IMR-90 (cell line): ENCODE measurements around the gene SLC7A6. TPM values are rescaled to one million over a fixed set of nuclear protein-coding genes. Genes with fewer than 3 reads are reported as not detected.

Experiments used
- microRNA-seq, 2 experiments: library from miRNA; stranded (forward) in 1 of 2; unstranded in 1 of 2; fragments of 10-50 nt in 1 of 2; fragments of <30 nt in 1 of 2; gene quantifications in 1 of 2; microRNA quantifications in 1 of 2; one replicate each; pipeline versions ENCODE3 to v1.1.0; 2013 to 2020; ENCODE audit not compliant: insufficient read depth in 1 of 2, insufficient read length in 1 of 2, unreplicated experiment in 1 of 2
- polyA plus RNA-seq, 3 experiments: library from polyadenylated mRNA; depleted of rRNA; stranded (reverse); fragments of >200 nt; gene quantifications; 2 replicates each; pipeline ENCODE4 v1.2.3, GENCODE V29; 2012; ENCODE audit warnings: low replicate concordance in 1 of 3
- small RNA-seq, 5 experiments: library from RNA; depleted of rRNA; stranded (forward); fragments of <200 nt; gene quantifications; one replicate each; pipeline ENCODE3, GENCODE V24; 2012
- total RNA-seq: library from RNA; depleted of rRNA; stranded (reverse); fragments of >200 nt; gene quantifications from 2 replicates; pipeline ENCODE4 v1.2.3, GENCODE V29; 2012; rRNA removed

SLC7A6 gene
- total and polyA plus RNA-seq, 2 of the 4 experiments (the other 2 are of a cell fraction) = 29.4 to 36.1 TPM

Small RNAs within 50 kb of the gene (microRNA-seq; reads per million reads assigned to microRNA genes)
- not detected for gene MIR6773 (ENCODE audit: unreplicated experiment)
- gene RNU4-30P (ENCODE audit: insufficient read depth, insufficient read length) = not detected
- gene RNU6-1262P (ENCODE audit: insufficient read depth, insufficient read length) = not detected

Small RNAs within 50 kb of the gene (small RNA-seq; reads per million reads assigned to genes)
- gene RNU4-30P (0 to 0.08 (median 0) reads per million in 5 experiments), gene RNU6-1262P (0 to 0.61 (median 0) reads per million in 5 experiments)

Other genes with a start within 250 kb of the SLC7A6 start
- not detected in 2 replicates for gene DPEP2NB, start 248.6 kb upstream of the SLC7A6 start, total RNA-seq
- gene DPEP2NB, start 248.6 kb upstream of the SLC7A6 start, polyA plus RNA-seq (2012; rRNA removed) = not detected in 2 replicates
- gene DDX28, start 241.3 kb upstream of the SLC7A6 start, total RNA-seq = 8.9 and 10.0 TPM in 2 replicates
- gene DDX28, start 241.3 kb upstream of the SLC7A6 start, polyA plus RNA-seq (2012; rRNA removed) = 9.0 and 9.2 TPM in 2 replicates
- gene DUS2, start 241.2 kb upstream of the SLC7A6 start, total RNA-seq = 28.1 and 30.5 TPM in 2 replicates
- 15.8 TPM in 2 replicates for gene DUS2, start 241.2 kb upstream of the SLC7A6 start, polyA plus RNA-seq (2012; rRNA removed)
- 14.7 and 21.5 TPM in 2 replicates for gene NFATC3, start 179.2 kb upstream of the SLC7A6 start, total RNA-seq
- 6.3 TPM in 2 replicates for gene NFATC3, start 179.2 kb upstream of the SLC7A6 start, polyA plus RNA-seq (2012; rRNA removed)
- gene ESRP2, start 28.4 kb upstream of the SLC7A6 start, total RNA-seq = under 0.01 TPM in 1 of 2 replicates, not detected in the other
- gene ESRP2, start 28.4 kb upstream of the SLC7A6 start, polyA plus RNA-seq (2012; rRNA removed) = 0.07 and 0.14 TPM in 2 replicates
- gene PLA2G15, start 19.2 kb upstream of the SLC7A6 start, total RNA-seq = 18.1 and 19.5 TPM in 2 replicates
- 31.7 and 34.4 TPM in 2 replicates for gene PLA2G15, start 19.2 kb upstream of the SLC7A6 start, polyA plus RNA-seq (2012; rRNA removed)
- gene SLC7A6OS, start 46.4 kb downstream of the SLC7A6 start, total RNA-seq = 8.4 and 10.3 TPM in 2 replicates
- 5.6 and 6.8 TPM in 2 replicates for gene SLC7A6OS, start 46.4 kb downstream of the SLC7A6 start, polyA plus RNA-seq (2012; rRNA removed)
- gene PRMT7, start 46.5 kb downstream of the SLC7A6 start, total RNA-seq = 65.5 and 68.6 TPM in 2 replicates
- gene PRMT7, start 46.5 kb downstream of the SLC7A6 start, polyA plus RNA-seq (2012; rRNA removed) = 61.0 and 63.1 TPM in 2 replicates
- gene SMPD3, start 184.0 kb downstream of the SLC7A6 start, total RNA-seq = not detected in 2 replicates
- 0.01 TPM in 1 of 2 replicates, not detected in the other for gene SMPD3, start 184.0 kb downstream of the SLC7A6 start, polyA plus RNA-seq (2012; rRNA removed)